ENCODE data around the gene CCDC148.
"Not testable (repeated sequence)": the region's sequence is repeated elsewhere in the genome, so short reads cannot be mapped to it uniquely, and the experiment has no call there.

Gene CCDC148

GRCh38 chr2:158357699-158358098 lies 98.9 kb downstream of the CCDC148 start:
- H3K9me3 ChIP-seq (ENCODE audit: insufficient read depth, low read length): peaks cover 17% of the 10 kb centered on the region
- H3K4me3 ChIP-seq (ENCODE audit: insufficient read length, low read depth): no peak overlapping the region
- H3K27me3 ChIP-seq (ENCODE audit: insufficient read depth, insufficient read length): no peaks in the 10 kb centered on the region
- DNase-seq (ENCODE audit: low read depth, low spot score): no peak
- no peaks in the 10 kb centered on the region for H3K4me1 ChIP-seq (ENCODE audit: insufficient read depth, insufficient read length)
- no peaks in the 10 kb centered on the region for H3K36me3 ChIP-seq (ENCODE audit: insufficient read depth, insufficient read length, low read length)
- no peak overlapping the region for H3K9ac ChIP-seq (ENCODE audit: insufficient read length, low read depth)
- no peak for TF ChIP-seq SUZ12 (IDR thresholded peaks at IDR 0.05; ENCODE audit: extremely low read depth, insufficient read depth, insufficient read length)
- TF ChIP-seq ZNF274 (IDR thresholded peaks at IDR 0.05; ENCODE audit: low read depth, low read length): no peak
- no peak for TF ChIP-seq YY1 (IDR thresholded peaks at IDR 0.05; ENCODE audit: insufficient read depth, insufficient read length)

- no peak overlapping the region for H3K4me3 ChIP-seq (ENCODE audit: insufficient read length, low read depth)
- no peaks in the 10 kb centered on the region for H3K36me3 ChIP-seq (ENCODE audit: insufficient read depth, insufficient read length, low read length)
- H3K9ac ChIP-seq (ENCODE audit: insufficient read length, low read depth): no peak overlapping the region
- no peak for TF ChIP-seq YY1 (IDR thresholded peaks at IDR 0.05; ENCODE audit: insufficient read depth, insufficient read length)
- no peak for TF ChIP-seq SUZ12 (IDR thresholded peaks at IDR 0.05; ENCODE audit: extremely low read depth, insufficient read depth, insufficient read length)
- no peak for TF ChIP-seq ZNF274 (IDR thresholded peaks at IDR 0.05; ENCODE audit: low read depth, low read length)
- peaks cover 17% of the 10 kb centered on the region for H3K9me3 ChIP-seq (ENCODE audit: insufficient read depth, low read length)
- no peaks in the 10 kb centered on the region for H3K4me1 ChIP-seq (ENCODE audit: insufficient read depth, insufficient read length)
- DNase-seq (ENCODE audit: low read depth, low spot score): no peak
- no peaks in the 10 kb centered on the region for H3K27me3 ChIP-seq (ENCODE audit: insufficient read depth, insufficient read length)
These were observed 99.4 kb downstream of the CCDC148 start for GRCh38 chr2:158357122-158357521.

GRCh38 chr2:158351466-158351816 lies 105.1 kb downstream of the CCDC148 start:
- not testable (repeated sequence) for H3K27me3 ChIP-seq (ENCODE audit: insufficient read depth, insufficient read length); H3K9ac ChIP-seq (ENCODE audit: insufficient read length, low read depth); DNase-seq (ENCODE audit: low read depth, low spot score); H3K4me3 ChIP-seq (ENCODE audit: insufficient read length, low read depth); H3K36me3 ChIP-seq (ENCODE audit: insufficient read depth, insufficient read length, low read length); H3K4me1 ChIP-seq (ENCODE audit: insufficient read depth, insufficient read length); H3K9me3 ChIP-seq (ENCODE audit: insufficient read depth, low read length)

- H3K4me1 ChIP-seq (ENCODE audit: insufficient read depth, insufficient read length); H3K27me3 ChIP-seq (ENCODE audit: insufficient read depth, insufficient read length); H3K36me3 ChIP-seq (ENCODE audit: insufficient read depth, insufficient read length, low read length); DNase-seq (ENCODE audit: low read depth, low spot score); H3K9ac ChIP-seq (ENCODE audit: insufficient read length, low read depth); H3K9me3 ChIP-seq (ENCODE audit: insufficient read depth, low read length): not testable (repeated sequence)
- H3K4me3 ChIP-seq (ENCODE audit: insufficient read length, low read depth): peak overlapping the region; percentile 1
These were observed 105.6 kb downstream of the CCDC148 start for GRCh38 chr2:158350751-158351465.

- DNase-seq (ENCODE audit: low read depth, low spot score): no peak
- Histone ChIP-seq H3K4me3 (ENCODE audit: insufficient read length, low read depth) (no peak overlapping the region), H3K27me3 (ENCODE audit: insufficient read depth, insufficient read length) (no peaks in the 10 kb centered on the region), H3K9me3 (ENCODE audit: insufficient read depth, low read length) (peaks cover 8% of the 10 kb centered on the region; the same call in 1 of the 2 replicates), H3K4me1 (ENCODE audit: insufficient read depth, insufficient read length) (no peaks in the 10 kb centered on the region), H3K36me3 (ENCODE audit: insufficient read depth, insufficient read length, low read length) (no peaks in the 10 kb centered on the region), H3K9ac (ENCODE audit: insufficient read length, low read depth) (no peak overlapping the region)
- no peak for TF ChIP-seq ZNF274 (IDR thresholded peaks at IDR 0.05; ENCODE audit: low read depth, low read length)
- TF ChIP-seq SUZ12 (IDR thresholded peaks at IDR 0.05; ENCODE audit: extremely low read depth, insufficient read depth, insufficient read length): no peak
- no peak for TF ChIP-seq YY1 (IDR thresholded peaks at IDR 0.05; ENCODE audit: insufficient read depth, insufficient read length)
These were observed 110.5 kb downstream of the CCDC148 start for GRCh38 chr2:158346032-158346431.

GRCh38 chr2:158339513-158339912 lies 117.0 kb downstream of the CCDC148 start:
- no peak for TF ChIP-seq YY1 (IDR thresholded peaks at IDR 0.05; ENCODE audit: insufficient read depth, insufficient read length)
- TF ChIP-seq SUZ12 (IDR thresholded peaks at IDR 0.05; ENCODE audit: extremely low read depth, insufficient read depth, insufficient read length): no peak
- TF ChIP-seq ZNF274 (IDR thresholded peaks at IDR 0.05; ENCODE audit: low read depth, low read length): no peak
- Histone ChIP-seq H3K9me3 (ENCODE audit: insufficient read depth, low read length) (no peaks in the 10 kb centered on the region), H3K36me3 (ENCODE audit: insufficient read depth, insufficient read length, low read length) (no peaks in the 10 kb centered on the region), H3K4me3 (ENCODE audit: insufficient read length, low read depth) (no peak overlapping the region), H3K9ac (ENCODE audit: insufficient read length, low read depth) (no peak overlapping the region), H3K4me1 (ENCODE audit: insufficient read depth, insufficient read length) (no peaks in the 10 kb centered on the region), H3K27me3 (ENCODE audit: insufficient read depth, insufficient read length) (no peaks in the 10 kb centered on the region)
- no peak for DNase-seq (ENCODE audit: low read depth, low spot score)

GRCh38 chr2:158337018-158337417 lies 119.5 kb downstream of the CCDC148 start:
- DNase-seq (ENCODE audit: low read depth, low spot score): no peak
- Histone ChIP-seq H3K27me3 (ENCODE audit: insufficient read depth, insufficient read length) (no peaks in the 10 kb centered on the region), H3K4me3 (ENCODE audit: insufficient read length, low read depth) (no peak overlapping the region), H3K9ac (ENCODE audit: insufficient read length, low read depth) (no peak overlapping the region), H3K36me3 (ENCODE audit: insufficient read depth, insufficient read length, low read length) (no peaks in the 10 kb centered on the region), H3K4me1 (ENCODE audit: insufficient read depth, insufficient read length) (no peaks in the 10 kb centered on the region), H3K9me3 (ENCODE audit: insufficient read depth, low read length) (no peaks in the 10 kb centered on the region)
- TF ChIP-seq YY1 (IDR thresholded peaks at IDR 0.05; ENCODE audit: insufficient read depth, insufficient read length) (no peak), SUZ12 (IDR thresholded peaks at IDR 0.05; ENCODE audit: extremely low read depth, insufficient read depth, insufficient read length) (no peak), ZNF274 (IDR thresholded peaks at IDR 0.05; ENCODE audit: low read depth, low read length) (no peak)

GRCh38 chr2:158331799-158332198 lies 124.8 kb downstream of the CCDC148 start:
- not testable (repeated sequence) for H3K9me3 ChIP-seq (ENCODE audit: insufficient read depth, low read length); DNase-seq (ENCODE audit: low read depth, low spot score); H3K36me3 ChIP-seq (ENCODE audit: insufficient read depth, insufficient read length, low read length); H3K9ac ChIP-seq (ENCODE audit: insufficient read length, low read depth); H3K27me3 ChIP-seq (ENCODE audit: insufficient read depth, insufficient read length); H3K4me1 ChIP-seq (ENCODE audit: insufficient read depth, insufficient read length); H3K4me3 ChIP-seq (ENCODE audit: insufficient read length, low read depth)
